ENCODE results near the gene ERN1. TPM values are rescaled to one million over a fixed set of nuclear protein-coding genes. Genes with fewer than 3 reads are reported as not detected.

Gene ERN1
- total RNA-seq, 3 donors from 2014 or later = 18.4 to 27.1 (median 21.7) TPM

GRCh38 chr17:64145375-64145750 is 15.4 kb upstream of the ERN1 start:
- intact Hi-C loops (cut with DNase I, micrococcal nuclease) = loop anchor here in 1 of 2 donors (5.0 kb wide), 1 partner anchor 117 kb away; the partner anchor contains the start of gene TEX2
- TF ChIP-seq CTCF (IDR thresholded peaks at IDR 0.05) = no peak
- peak; percentile 15 for ATAC-seq

GRCh38 chr17:64139542-64139941 is 9.6 kb upstream of the ERN1 start:
- ATAC-seq (no peak), DNase-seq (no peak)
- intact Hi-C loops (cut with DNase I, micrococcal nuclease) = loop anchor here (10.0 kb wide), 2 partner anchors 75 to 225 kb away; partner anchors contain the start of genes CSHL1 (in 1 of the 2) and GH1 (in 1 of the 2)
- Histone ChIP-seq H3K36me3 (ENCODE audit: low read depth) (no peaks in the 10 kb centered on the region), H3K9me3 (no peaks in the 10 kb centered on the region), H3K4me3 (no peak overlapping the region), H3K4me1 (ENCODE audit: low read depth) (no peaks in the 10 kb centered on the region)
- no peak for TF ChIP-seq CTCF (IDR thresholded peaks at IDR 0.05)

More at GRCh38 chr17:64145375-64145750, 15.4 kb upstream of the ERN1 start:
- Histone ChIP-seq H3K4me3 (no peak overlapping the region), H3K9me3 (no peaks in the 10 kb centered on the region), H3K4me1 (ENCODE audit: low read depth) (no peaks in the 10 kb centered on the region), H3K36me3 (ENCODE audit: low read depth) (no peaks in the 10 kb centered on the region)
- no peak for DNase-seq

GRCh38 chr17:64138441-64138840 is 8.5 kb upstream of the ERN1 start:
- Histone ChIP-seq H3K9me3 (no peaks in the 10 kb centered on the region), H3K36me3 (ENCODE audit: low read depth) (no peaks in the 10 kb centered on the region), H3K4me3 (no peak overlapping the region), H3K4me1 (ENCODE audit: low read depth) (peaks cover 3% of the 10 kb centered on the region)
- intact Hi-C loops (cut with DNase I, micrococcal nuclease) = loop anchor here (10.0 kb wide), 2 partner anchors 74 to 224 kb away; partner anchors contain the start of genes CSHL1 (in 1 of the 2) and GH1 (in 1 of the 2)
- DNase-seq (no peak), ATAC-seq (no peak)
- TF ChIP-seq CTCF (IDR thresholded peaks at IDR 0.05) = no peak

- DNase-seq (no peak), ATAC-seq (no peak)
- no peak overlapping the region for H3K4me3 ChIP-seq
- H3K9me3 ChIP-seq = no peaks in the 10 kb centered on the region
- H3K4me1 ChIP-seq (ENCODE audit: low read depth) = peaks cover 6% of the 10 kb centered on the region
- intact Hi-C loops (cut with DNase I, micrococcal nuclease) = loop anchor here (2.0 to 10.0 kb wide), 4 partner anchors 70 to 220 kb away; partner anchors contain the start of genes CSHL1 (in 1 of the 2) and GH1 (in 1 of the 2)
- no peaks in the 10 kb centered on the region for H3K36me3 ChIP-seq (ENCODE audit: low read depth)
- no peak for TF ChIP-seq CTCF (IDR thresholded peaks at IDR 0.05)
Measured at GRCh38 chr17:64135000-64135399, 5.1 kb upstream of the ERN1 start.

- ATAC-seq (no peak), DNase-seq (no peak)
- intact Hi-C loops (cut with DNase I, micrococcal nuclease) = loop anchor here (2.0 to 10.0 kb wide), 4 partner anchors 70 to 220 kb away; partner anchors contain the start of genes CSHL1 (in 1 of the 2) and GH1 (in 1 of the 2)
- Histone ChIP-seq H3K9me3 (no peaks in the 10 kb centered on the region), H3K36me3 (ENCODE audit: low read depth) (no peaks in the 10 kb centered on the region), H3K4me3 (no peak overlapping the region), H3K4me1 (ENCODE audit: low read depth) (peaks cover 6% of the 10 kb centered on the region)
- no peak for TF ChIP-seq CTCF (IDR thresholded peaks at IDR 0.05)
Measured at GRCh38 chr17:64134216-64134970, 4.4 kb upstream of the ERN1 start.
